PC-9 (cell line): ENCODE results near the gene BTBD1. TPM values are rescaled to one million over a fixed set of nuclear protein-coding genes. Genes with fewer than 3 reads are reported as not detected.
"Not testable (repeated sequence)": the region's sequence is repeated elsewhere in the genome, so short reads cannot be mapped to it uniquely, and the experiment has no call there.

ENCODE experiments used
- BruUV-seq: library from RNA; stranded (reverse); fragments of 400-500 nt; replicated peaks from 2 replicates; lab custom pipeline; 2021; lab: Mats Ljungman, UMichigan
- CTCF ChIA-PET: fragments of 300-600 bp; sonication (Branson Sonifier 250); formaldehyde crosslinking; loops from one replicate; lab custom pipeline; 2022; ENCODE audit warnings: antibody characterized with exemption; lab: Charles Lee
- POLR2A ChIA-PET: fragments of 300-600 bp; sonication (Branson Sonifier 250); formaldehyde crosslinking; loops from one replicate; lab custom pipeline; 2022; ENCODE audit warnings: antibody characterized with exemption; ENCODE audit not compliant: unreplicated experiment; lab: Charles Lee
- DNase-seq, 2 experiments: peaks; one replicate each; pipeline versions ENCODE4 v3.0.0 to v3.0.0-alpha.2; 2015 to 2022; ENCODE audit warnings: mixed read lengths in 1 of 2
- H2AFZ ChIP-seq: fragments of 200-600 bp; sonication (generic); 2 replicates; pipeline ENCODE4 v1.8.1; 2017; ENCODE audit warnings: antibody characterized with exemption
- H3F3A ChIP-seq: fragments of 200-600 bp; sonication (generic); 2 replicates; pipeline ENCODE4 v1.8.1; 2017; ENCODE audit warnings: antibody characterized with exemption, mild to moderate bottlenecking, low read depth; ENCODE audit not compliant: insufficient read depth
- H3K27ac ChIP-seq: fragments of 200-600 bp; sonication (generic); 2 replicates; pipeline ENCODE4 v1.6.1; 2016; ENCODE audit warnings: mixed run types
- H3K27me3 ChIP-seq: fragments of 200-600 bp; sonication (generic); 2 replicates; pipeline ENCODE4 v1.6.1; 2016; ENCODE audit warnings: low read depth, mixed run types; ENCODE audit not compliant: insufficient read depth
- H3K36me3 ChIP-seq: fragments of 200-600 bp; sonication (generic); 2 replicates; pipeline ENCODE4 v1.6.1; 2016; ENCODE audit warnings: low read depth, mixed run types
- H3K4me1 ChIP-seq: fragments of 200-600 bp; sonication (generic); replicated peaks from 2 replicates; pipeline ENCODE4 v1.6.1; 2016; ENCODE audit warnings: mixed run types; ENCODE audit not compliant: insufficient read depth
- H3K4me2 ChIP-seq: fragments of 200-600 bp; sonication (generic); 2 replicates; pipeline ENCODE4 v1.6.1; 2017; ENCODE audit warnings: mixed run types
- H3K4me3 ChIP-seq: fragments of 200-600 bp; sonication (generic); 2 replicates; pipeline ENCODE4 v1.6.1; 2016; ENCODE audit warnings: mixed run types
- H3K79me2 ChIP-seq: fragments of 200-600 bp; sonication (generic); 2 replicates; pipeline ENCODE4 v1.6.1; 2017; ENCODE audit warnings: low read depth, mixed run types
- H3K9me2 ChIP-seq: fragments of 200-600 bp; sonication (generic); 2 replicates; pipeline ENCODE4 v1.8.1; 2017; ENCODE audit warnings: mild to moderate bottlenecking; ENCODE audit not compliant: insufficient read depth
- H3K9me3 ChIP-seq: fragments of 200-600 bp; sonication (generic); 2 replicates; pipeline ENCODE4 v1.8.1; 2016; ENCODE audit warnings: low read depth; ENCODE audit not compliant: insufficient read depth
- H4K20me1 ChIP-seq: fragments of 200-600 bp; sonication (generic); 2 replicates; pipeline ENCODE4 v1.8.1; 2017; ENCODE audit not compliant: insufficient read depth
- CTCF ChIP-seq: fragments of 200-600 bp; sonication (generic); conservative IDR thresholded peaks from 2 replicates; pipeline ENCODE4 v1.6.1; 2017; ENCODE audit warnings: mixed run types, antibody characterized with exemption, mild to moderate bottlenecking, moderate library complexity
- EZH2 ChIP-seq: fragments of 200-600 bp; sonication (generic); IDR thresholded peaks from 2 replicates; pipeline ENCODE4 v1.8.0; 2017; ENCODE audit warnings: antibody characterized with exemption, low read depth
- intact Hi-C: fragments of 100-400 bp; cut with micrococcal nuclease; formaldehyde crosslinking; loops from one replicate; pipeline ENCODE4 v1.10.0; 2022; ENCODE audit not compliant: unreplicated experiment
- total RNA-seq: library from RNA; stranded (reverse); gene quantifications from 2 replicates; pipeline ENCODE4 v1.2.3, GENCODE V29; 2021

BTBD1 gene
- total RNA-seq, 1 experiment from 2014 or later: 28.2 TPM

GRCh38 chr15:83090465-83090864 lies 23.4 kb upstream of the BTBD1 start:
- no peaks in the 10 kb centered on the region for H4K20me1 ChIP-seq
- no peaks in the 10 kb centered on the region for H3K36me3 ChIP-seq
- H3K27ac ChIP-seq: no peak overlapping the region
- TF ChIP-seq CTCF (no peak), EZH2 (no peak)
- no peaks in the 10 kb centered on the region for H3K27me3 ChIP-seq
- no peak overlapping the region for H2AFZ ChIP-seq
- no peak overlapping the region for H3K4me2 ChIP-seq
- H3F3A ChIP-seq: no peaks in the 10 kb centered on the region
- no peak overlapping the region for H3K4me3 ChIP-seq
- no peaks in the 10 kb centered on the region for H3K9me2 ChIP-seq
- intact Hi-C loops: no loop called here
- CTCF ChIA-PET: no interaction called here
- BruUV-seq: no TSS peak
- H3K4me1 ChIP-seq: peaks cover 6% of the 10 kb centered on the region
- no peak for DNase-seq
- H3K79me2 ChIP-seq: no peaks in the 10 kb centered on the region
- H3K9me3 ChIP-seq: no peaks in the 10 kb centered on the region
- POLR2A ChIA-PET: no interaction called here

GRCh38 chr15:83088876-83089275 lies 21.8 kb upstream of the BTBD1 start:
- no peak for DNase-seq
- Histone ChIP-seq H2AFZ (no peak overlapping the region), H3K27me3 (no peaks in the 10 kb centered on the region), H3K9me2 (no peaks in the 10 kb centered on the region), H3K36me3 (no peaks in the 10 kb centered on the region), H3K4me2 (no peak overlapping the region), H3K9me3 (no peaks in the 10 kb centered on the region), H3F3A (no peaks in the 10 kb centered on the region), H3K4me3 (no peak overlapping the region), H3K4me1 (peaks cover 6% of the 10 kb centered on the region), H3K79me2 (no peaks in the 10 kb centered on the region), H4K20me1 (no peaks in the 10 kb centered on the region), H3K27ac (no peak overlapping the region)
- no TSS peak for BruUV-seq
- CTCF ChIA-PET: no interaction called here
- POLR2A ChIA-PET: no interaction called here
- TF ChIP-seq EZH2 (no peak), CTCF (no peak)
- intact Hi-C loops: no loop called here

- ChIA-PET POLR2A (no interaction called here), CTCF (no interaction called here)
- DNase-seq: no peak
- no TSS peak for BruUV-seq
- Histone ChIP-seq H3K79me2 (no peaks in the 10 kb centered on the region), H3F3A (no peaks in the 10 kb centered on the region), H3K9me3 (no peaks in the 10 kb centered on the region), H3K4me1 (peaks cover 5% of the 10 kb centered on the region), H2AFZ (no peak overlapping the region), H3K27me3 (no peaks in the 10 kb centered on the region), H4K20me1 (no peaks in the 10 kb centered on the region), H3K27ac (no peak overlapping the region), H3K4me3 (no peak overlapping the region), H3K4me2 (no peak overlapping the region), H3K9me2 (no peaks in the 10 kb centered on the region), H3K36me3 (no peaks in the 10 kb centered on the region)
- no peak for TF ChIP-seq EZH2
- TF ChIP-seq CTCF: no peak
- intact Hi-C loops: no loop called here
Measured at GRCh38 chr15:83087576-83087975, 20.5 kb upstream of the BTBD1 start.

- H3K4me3 ChIP-seq, CTCF ChIA-PET, BruUV-seq, H4K20me1 ChIP-seq, H3K4me1 ChIP-seq, H3K36me3 ChIP-seq, H3K79me2 ChIP-seq, H2AFZ ChIP-seq, POLR2A ChIA-PET, DNase-seq, intact Hi-C loops, H3K27ac ChIP-seq, H3K27me3 ChIP-seq, H3K4me2 ChIP-seq, H3F3A ChIP-seq, H3K9me3 ChIP-seq, H3K9me2 ChIP-seq: not testable (repeated sequence)
Measured at GRCh38 chr15:83085864-83086552, 19.0 kb upstream of the BTBD1 start.

- H3K27ac ChIP-seq, H3K79me2 ChIP-seq, BruUV-seq, H2AFZ ChIP-seq, intact Hi-C loops, H3K4me2 ChIP-seq, H3F3A ChIP-seq, H3K36me3 ChIP-seq, CTCF ChIA-PET, H3K9me3 ChIP-seq, H3K27me3 ChIP-seq, H3K9me2 ChIP-seq, H4K20me1 ChIP-seq, H3K4me3 ChIP-seq, POLR2A ChIA-PET, DNase-seq, H3K4me1 ChIP-seq: not testable (repeated sequence)
Measured at GRCh38 chr15:83085461-83085860, 18.4 kb upstream of the BTBD1 start.
